Osteocyte (in vitro differentiated cells): ENCODE measurements around the gene TGFB1I1. TPM values are rescaled to one million over a fixed set of nuclear protein-coding genes. Genes with fewer than 3 reads are reported as not detected.

Experiments
- DNase-seq: peaks from one replicate; pipeline ENCODE4 v3.0.0; 2021; ENCODE audit warnings: mixed read lengths; ENCODE audit not compliant: unreplicated experiment; ENCODE audit errors: extremely low spot score
- H3K27ac Mint-ChIP-seq: one replicate; pipeline ENCODE4 v1.8.0; 2021; ENCODE audit warnings: mild to moderate bottlenecking, mixed read lengths; ENCODE audit not compliant: unreplicated experiment
- H3K27me3 Mint-ChIP-seq: one replicate; pipeline ENCODE4 v1.8.0; 2021; ENCODE audit warnings: mixed read lengths; ENCODE audit not compliant: unreplicated experiment
- H3K36me3 Mint-ChIP-seq: one replicate; pipeline ENCODE4 v1.8.0; 2021; ENCODE audit warnings: mixed read lengths; ENCODE audit not compliant: unreplicated experiment
- H3K4me1 Mint-ChIP-seq: one replicate; pipeline ENCODE4 v1.8.0; 2021; ENCODE audit warnings: mixed read lengths; ENCODE audit not compliant: unreplicated experiment
- H3K4me3 Mint-ChIP-seq: one replicate; pipeline ENCODE4 v1.8.0; 2021; ENCODE audit warnings: mild to moderate bottlenecking, moderate library complexity, mixed read lengths; ENCODE audit not compliant: unreplicated experiment
- H3K9me3 Mint-ChIP-seq: one replicate; pipeline ENCODE4 v1.8.0; 2021; ENCODE audit warnings: mixed read lengths; ENCODE audit not compliant: unreplicated experiment
- total RNA-seq: library from RNA; stranded (reverse); gene quantifications from 2 replicates; pipeline ENCODE4 v1.2.1, GENCODE V29; 2021
- TF ChIP-seq, protein P1 (sequence below): fragments of 200-600 bp; sonication (generic); IDR thresholded peaks from 2 replicates; pipeline ENCODE4 v1.5.0; 2021; ENCODE audit warnings: antibody characterized with exemption, mild to moderate bottlenecking, moderate library complexity

TGFB1I1 gene
- total RNA-seq, 1 donor from 2014 or later = 120 TPM

DNA sequence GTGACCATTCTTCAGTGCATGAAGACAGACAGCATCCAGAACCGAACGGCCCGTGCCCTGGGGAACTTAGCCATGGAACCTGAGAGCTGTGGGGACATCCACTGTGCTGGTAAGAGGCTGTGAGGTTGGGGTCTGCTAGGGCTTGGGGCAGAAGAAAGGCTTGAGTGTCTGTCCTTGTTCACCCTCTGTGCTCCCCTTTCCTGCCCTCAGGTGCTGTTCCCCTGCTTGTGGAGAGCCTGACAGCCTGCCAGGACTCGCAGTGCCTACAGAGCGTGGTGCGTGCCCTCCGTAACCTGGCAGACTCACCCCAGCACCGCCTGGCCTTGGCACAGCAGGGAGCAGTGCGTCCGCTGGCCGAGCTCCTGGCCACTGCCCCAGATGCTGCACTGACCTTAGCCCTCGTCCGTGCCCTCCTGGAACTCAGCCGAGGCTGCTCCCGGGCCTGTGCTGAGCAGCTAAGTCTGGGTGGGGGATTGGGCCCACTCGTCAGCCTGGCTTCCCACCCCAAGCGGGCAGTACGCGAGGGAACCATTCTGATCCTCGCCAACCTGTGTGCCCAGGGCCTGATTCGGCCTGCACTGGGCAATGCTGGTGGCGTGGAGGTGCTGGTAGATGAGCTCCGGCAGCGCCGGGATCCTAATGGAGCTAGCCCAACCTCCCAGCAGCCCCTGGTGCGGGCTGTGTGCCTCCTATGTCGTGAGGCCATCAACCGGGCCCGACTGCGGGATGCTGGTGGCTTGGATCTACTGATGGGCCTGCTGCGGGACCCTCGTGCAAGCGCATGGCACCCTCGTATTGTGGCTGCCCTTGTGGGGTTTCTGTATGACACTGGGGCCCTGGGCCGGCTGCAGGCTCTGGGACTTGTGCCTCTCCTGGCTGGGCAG lies 9.8 kb upstream of the TGFB1I1 start:
- Mint-ChIP-seq H3K9me3 (no peaks in the 10 kb centered on the region), H3K36me3 (peaks cover 25% of the 10 kb centered on the region), H3K27me3 (no peaks in the 10 kb centered on the region), H3K4me1 (peaks cover 25% of the 10 kb centered on the region), H3K27ac (no peak overlapping the region), H3K4me3 (no peak overlapping the region)
- TF ChIP-seq, protein P1, sequence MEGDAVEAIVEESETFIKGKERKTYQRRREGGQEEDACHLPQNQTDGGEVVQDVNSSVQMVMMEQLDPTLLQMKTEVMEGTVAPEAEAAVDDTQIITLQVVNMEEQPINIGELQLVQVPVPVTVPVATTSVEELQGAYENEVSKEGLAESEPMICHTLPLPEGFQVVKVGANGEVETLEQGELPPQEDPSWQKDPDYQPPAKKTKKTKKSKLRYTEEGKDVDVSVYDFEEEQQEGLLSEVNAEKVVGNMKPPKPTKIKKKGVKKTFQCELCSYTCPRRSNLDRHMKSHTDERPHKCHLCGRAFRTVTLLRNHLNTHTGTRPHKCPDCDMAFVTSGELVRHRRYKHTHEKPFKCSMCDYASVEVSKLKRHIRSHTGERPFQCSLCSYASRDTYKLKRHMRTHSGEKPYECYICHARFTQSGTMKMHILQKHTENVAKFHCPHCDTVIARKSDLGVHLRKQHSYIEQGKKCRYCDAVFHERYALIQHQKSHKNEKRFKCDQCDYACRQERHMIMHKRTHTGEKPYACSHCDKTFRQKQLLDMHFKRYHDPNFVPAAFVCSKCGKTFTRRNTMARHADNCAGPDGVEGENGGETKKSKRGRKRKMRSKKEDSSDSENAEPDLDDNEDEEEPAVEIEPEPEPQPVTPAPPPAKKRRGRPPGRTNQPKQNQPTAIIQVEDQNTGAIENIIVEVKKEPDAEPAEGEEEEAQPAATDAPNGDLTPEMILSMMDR = no peak
- DNase-seq = no peak

DNA sequence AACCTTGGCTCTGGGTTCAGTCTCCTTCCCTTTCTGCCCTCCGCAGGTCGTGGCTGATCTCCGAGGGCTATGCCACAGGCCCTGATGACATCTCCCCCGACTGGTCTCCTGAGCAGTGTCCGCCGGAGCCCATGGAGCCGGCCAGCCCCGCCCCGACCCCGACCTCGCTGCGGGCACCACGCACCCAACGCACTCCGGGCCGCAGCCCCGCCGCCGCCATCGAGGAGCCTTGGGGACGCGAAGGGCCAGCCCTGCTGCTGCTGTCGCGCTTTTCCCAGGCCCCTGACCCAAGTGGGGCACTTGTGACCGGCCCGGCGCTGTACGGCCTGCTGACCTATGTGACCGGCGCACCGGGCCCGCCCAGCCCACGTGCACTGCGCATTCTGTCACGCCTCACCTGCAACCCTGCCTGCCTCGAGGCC lies 7.6 kb upstream of the TGFB1I1 start:
- TF ChIP-seq, protein P1 = no peak
- Mint-ChIP-seq H3K4me3 (no peak overlapping the region), H3K27ac (no peak overlapping the region), H3K27me3 (no peaks in the 10 kb centered on the region), H3K9me3 (no peaks in the 10 kb centered on the region), H3K36me3 (peaks cover 25% of the 10 kb centered on the region), H3K4me1 (peaks cover 18% of the 10 kb centered on the region)
- no peak for DNase-seq

DNA sequence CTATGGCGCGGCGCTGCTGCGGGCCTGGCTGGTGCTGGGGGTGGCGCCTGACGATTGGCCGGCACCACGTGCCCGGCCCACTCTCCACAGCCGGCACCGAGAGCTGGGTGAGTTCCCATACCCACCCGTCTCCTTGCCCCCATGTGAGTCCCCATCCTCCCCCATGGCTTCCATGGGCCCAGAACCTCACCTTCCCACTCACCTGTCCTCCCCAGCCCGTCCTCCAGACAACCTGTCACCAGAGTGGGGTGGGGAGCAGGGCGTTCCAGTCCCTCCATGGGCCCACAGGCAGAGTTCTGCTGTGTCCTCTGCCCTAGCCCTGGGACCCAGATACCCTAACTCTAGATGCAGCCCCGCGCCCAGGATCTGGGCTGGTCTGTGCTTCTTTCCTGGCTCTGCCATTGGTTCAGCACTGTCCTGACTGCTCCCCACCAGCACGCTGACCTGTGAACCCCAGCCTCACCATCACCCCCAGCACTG lies 7.1 kb upstream of the TGFB1I1 start:
- TF ChIP-seq, protein P1 = no peak

DNA sequence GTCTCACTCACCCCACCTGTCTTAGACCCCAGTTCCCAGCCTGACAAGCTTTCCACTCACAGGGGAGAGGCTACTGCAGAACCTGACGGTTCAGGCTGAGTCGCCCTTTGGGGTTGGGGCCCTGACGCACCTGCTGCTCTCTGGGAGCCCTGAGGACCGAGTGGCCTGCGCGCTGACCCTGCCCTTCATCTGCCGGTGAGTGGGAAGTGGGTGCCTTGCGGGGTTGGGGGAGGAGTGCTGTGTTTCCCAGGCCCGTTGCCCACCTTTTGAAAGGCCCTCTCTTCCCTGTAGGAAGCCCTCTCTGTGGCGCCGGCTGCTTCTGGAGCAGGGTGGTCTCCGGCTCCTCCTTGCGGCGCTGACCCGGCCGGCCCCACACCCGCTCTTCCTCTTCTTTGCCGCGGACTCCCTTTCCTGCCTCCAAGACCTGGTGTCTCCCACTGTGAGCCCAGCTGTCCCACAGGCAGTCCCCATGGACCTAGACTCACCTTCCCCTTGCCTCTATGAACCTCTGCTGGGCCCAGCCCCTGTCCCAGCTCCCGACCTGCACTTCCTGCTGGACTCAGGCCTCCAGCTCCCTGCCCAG lies 6.1 kb upstream of the TGFB1I1 start:
- Mint-ChIP-seq H3K4me3 (no peak overlapping the region), H3K36me3 (peaks cover 25% of the 10 kb centered on the region), H3K27me3 (no peaks in the 10 kb centered on the region), H3K4me1 (peaks cover 14% of the 10 kb centered on the region), H3K27ac (no peak overlapping the region), H3K9me3 (no peaks in the 10 kb centered on the region)
- TF ChIP-seq, protein P1 = no peak
- DNase-seq = no peak

More for the DNA sequence above, 7.1 kb upstream of the TGFB1I1 start:
- Mint-ChIP-seq H3K36me3 (peaks cover 25% of the 10 kb centered on the region), H3K4me3 (no peak overlapping the region), H3K27me3 (no peaks in the 10 kb centered on the region), H3K9me3 (no peaks in the 10 kb centered on the region), H3K4me1 (peaks cover 18% of the 10 kb centered on the region), H3K27ac (no peak overlapping the region)
- DNase-seq = no peak

DNA sequence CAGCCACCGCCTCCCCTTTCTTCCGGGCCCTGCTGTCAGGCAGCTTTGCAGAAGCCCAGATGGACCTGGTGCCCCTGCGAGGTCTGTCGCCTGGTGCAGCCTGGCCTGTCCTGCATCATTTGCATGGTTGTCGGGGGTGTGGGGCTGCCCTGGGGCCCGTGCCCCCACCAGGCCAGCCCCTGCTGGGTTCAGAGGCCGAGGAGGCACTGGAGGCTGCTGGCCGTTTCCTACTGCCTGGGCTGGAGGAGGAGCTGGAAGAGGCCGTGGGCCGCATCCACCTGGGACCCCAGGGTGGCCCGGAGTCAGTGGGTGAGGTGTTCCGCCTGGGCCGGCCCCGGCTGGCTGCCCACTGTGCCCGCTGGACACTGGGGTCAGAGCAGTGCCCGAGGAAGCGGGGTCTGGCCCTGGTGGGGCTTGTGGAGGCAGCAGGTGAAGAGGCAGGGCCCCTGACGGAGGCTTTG lies 5.5 kb upstream of the TGFB1I1 start:
- peaks cover 25% of the 10 kb centered on the region for H3K36me3 Mint-ChIP-seq
- no peak overlapping the region for H3K4me3 Mint-ChIP-seq
- H3K27me3 Mint-ChIP-seq = no peaks in the 10 kb centered on the region
- DNase-seq = no peak
- H3K9me3 Mint-ChIP-seq = no peaks in the 10 kb centered on the region
- H3K4me1 Mint-ChIP-seq = peaks cover 16% of the 10 kb centered on the region
- no peak overlapping the region for H3K27ac Mint-ChIP-seq
- TF ChIP-seq, protein P1 = no peak
